ENCODE results near the gene SELENOI.
"Not testable (repeated sequence)": the region's sequence is repeated elsewhere in the genome, so short reads cannot be mapped to it uniquely, and the experiment has no call there.

Gene SELENOI

GRCh38 chr2:26327291-26328272 lies 18.4 kb upstream of the SELENOI start:
- DNase-seq (ENCODE audit: low read depth in 2 of 2), result no peak

GRCh38 chr2:26329083-26329482 lies 16.9 kb upstream of the SELENOI start:
- not testable (repeated sequence) for DNase-seq (ENCODE audit: low read depth in 2 of 2)

DNA sequence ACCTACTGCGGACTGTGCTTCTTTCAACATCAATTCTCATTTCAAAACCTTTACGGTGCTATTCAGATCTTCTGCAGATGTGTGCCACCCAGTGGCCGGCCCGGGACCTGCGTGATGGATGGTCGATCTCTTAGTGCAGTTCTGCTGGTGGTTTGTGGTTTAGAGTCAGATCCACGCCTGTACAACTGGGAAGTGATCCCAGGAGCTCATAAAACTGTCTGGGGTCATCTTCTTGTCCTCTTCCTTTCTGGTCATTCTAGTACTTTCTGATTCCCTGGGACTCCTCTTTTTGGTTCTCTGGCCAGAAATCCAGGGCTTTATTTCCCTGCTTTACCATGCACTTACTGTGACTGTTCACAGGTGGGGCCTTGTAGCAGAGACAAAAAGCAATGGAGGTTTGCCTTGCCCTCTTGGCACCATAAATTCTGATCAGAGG lies 15.8 kb upstream of the SELENOI start:
- DNase-seq (ENCODE audit: low read depth in 2 of 2), result peak; percentile 49 to 87

- DNase-seq (ENCODE audit: low read depth in 2 of 2), result no peak
Observed at GRCh38 chr2:26330604-26331003, 15.3 kb upstream of the SELENOI start.

- not testable (repeated sequence) for DNase-seq (ENCODE audit: low read depth in 2 of 2)
Observed at GRCh38 chr2:26331321-26331720, 14.6 kb upstream of the SELENOI start.

DNA sequence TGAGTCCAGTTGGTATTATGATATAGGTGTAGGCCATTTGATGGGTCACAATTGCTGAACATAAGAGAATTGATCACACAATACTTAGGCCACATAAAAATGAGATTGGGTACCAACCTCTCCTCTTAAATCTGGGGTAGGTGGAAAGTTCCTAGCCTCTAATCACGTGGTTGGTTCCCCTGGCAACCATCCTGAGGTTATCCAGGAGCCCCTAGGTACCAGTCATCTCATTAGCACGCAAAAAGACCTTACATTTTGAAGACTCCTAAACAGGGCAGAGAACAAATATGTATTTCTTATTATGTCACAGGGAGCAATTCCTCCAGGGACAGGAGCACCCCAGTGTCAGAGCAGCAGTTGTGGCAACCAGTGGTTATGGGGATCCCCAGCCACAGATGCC lies 12.7 kb upstream of the SELENOI start:
- no peak for DNase-seq (ENCODE audit: low read depth in 2 of 2)

- DNase-seq (ENCODE audit: low read depth in 2 of 2), result no peak
Observed at GRCh38 chr2:26335231-26335630, 10.7 kb upstream of the SELENOI start.

DNA sequence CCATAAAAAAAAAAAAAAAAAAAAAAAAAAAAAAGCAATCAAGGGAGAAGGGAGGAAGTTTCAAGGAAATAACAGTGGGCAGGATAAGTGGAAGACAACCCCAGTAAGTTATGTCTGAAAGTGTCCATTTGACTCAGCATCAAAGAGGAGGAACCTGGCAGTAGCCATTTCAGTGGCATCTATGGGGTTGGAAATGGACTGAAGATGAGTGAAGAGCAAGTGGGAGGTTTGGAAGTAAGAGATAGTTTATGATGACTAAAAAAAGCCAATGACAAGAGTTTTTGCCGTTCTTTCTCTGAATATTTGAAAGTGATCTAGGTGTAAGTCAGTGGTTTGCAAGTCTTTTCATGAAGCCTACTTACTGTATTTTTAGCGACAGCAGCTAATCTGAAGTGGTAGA lies 9.2 kb upstream of the SELENOI start:
- DNase-seq (ENCODE audit: low read depth in 2 of 2), result no peak

- no peak for DNase-seq (ENCODE audit: low read depth in 2 of 2)
Observed at GRCh38 chr2:26337298-26337697, 8.6 kb upstream of the SELENOI start.

DNA sequence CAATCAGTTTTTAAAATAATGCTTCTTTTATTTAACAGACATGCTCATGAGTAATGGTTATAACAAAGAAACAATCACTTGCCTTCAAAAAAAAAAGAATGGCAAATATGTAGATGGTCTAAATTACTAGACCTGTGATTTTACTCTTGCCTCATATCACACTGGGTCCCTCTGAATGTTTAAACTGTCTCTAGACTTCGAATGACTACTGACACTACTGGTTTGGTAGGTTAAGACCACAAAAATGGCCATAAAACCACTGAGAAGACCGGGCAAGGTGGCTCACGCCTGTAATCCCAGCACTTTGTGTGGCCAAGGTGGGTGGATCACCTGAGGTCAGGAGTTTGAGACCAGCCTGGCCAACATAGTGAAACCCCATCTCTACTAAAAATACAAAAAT lies 5.1 kb upstream of the SELENOI start:
- no peak for DNase-seq (ENCODE audit: low read depth in 2 of 2)

DNA sequence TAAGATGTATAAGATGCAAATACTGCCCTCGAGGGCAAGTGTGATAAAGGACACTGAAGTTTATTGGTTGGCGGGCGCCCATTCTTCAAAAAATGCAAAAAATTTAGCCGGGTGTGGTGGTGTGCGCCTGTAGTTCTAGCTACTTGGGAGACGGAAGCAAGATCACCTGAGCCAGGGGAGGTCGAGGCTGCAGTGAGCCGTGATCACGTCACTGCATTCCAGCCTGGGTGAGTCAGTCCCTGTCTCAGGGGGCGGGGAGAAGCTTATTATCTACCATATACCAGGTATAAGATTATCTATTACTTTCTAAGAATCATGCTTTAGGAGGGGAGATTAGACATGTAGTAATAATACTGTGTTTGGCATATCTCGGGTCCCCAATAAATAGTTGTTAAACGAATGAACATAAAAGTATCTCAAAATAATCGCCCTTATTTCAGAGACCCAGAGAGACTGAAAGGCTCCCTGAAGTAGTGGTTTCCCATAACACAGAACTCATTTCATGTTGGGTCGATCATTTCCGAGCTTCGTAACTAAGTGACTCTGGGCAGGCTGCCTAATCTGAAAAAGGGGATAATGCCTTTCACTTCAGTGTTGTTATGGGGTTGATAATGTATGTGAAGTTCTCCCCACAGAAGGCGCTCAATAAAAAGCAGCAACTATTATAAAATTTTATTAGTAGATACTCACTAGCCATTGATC lies 1.2 kb upstream of the SELENOI start:
- DNase-seq (ENCODE audit: low read depth in 2 of 2), result peak in 1 of 2 experiments; percentile 11

- no peak for DNase-seq (ENCODE audit: low read depth in 2 of 2)
Observed at GRCh38 chr2:26345283-26345544, 729 bp upstream of the SELENOI start.

DNA sequence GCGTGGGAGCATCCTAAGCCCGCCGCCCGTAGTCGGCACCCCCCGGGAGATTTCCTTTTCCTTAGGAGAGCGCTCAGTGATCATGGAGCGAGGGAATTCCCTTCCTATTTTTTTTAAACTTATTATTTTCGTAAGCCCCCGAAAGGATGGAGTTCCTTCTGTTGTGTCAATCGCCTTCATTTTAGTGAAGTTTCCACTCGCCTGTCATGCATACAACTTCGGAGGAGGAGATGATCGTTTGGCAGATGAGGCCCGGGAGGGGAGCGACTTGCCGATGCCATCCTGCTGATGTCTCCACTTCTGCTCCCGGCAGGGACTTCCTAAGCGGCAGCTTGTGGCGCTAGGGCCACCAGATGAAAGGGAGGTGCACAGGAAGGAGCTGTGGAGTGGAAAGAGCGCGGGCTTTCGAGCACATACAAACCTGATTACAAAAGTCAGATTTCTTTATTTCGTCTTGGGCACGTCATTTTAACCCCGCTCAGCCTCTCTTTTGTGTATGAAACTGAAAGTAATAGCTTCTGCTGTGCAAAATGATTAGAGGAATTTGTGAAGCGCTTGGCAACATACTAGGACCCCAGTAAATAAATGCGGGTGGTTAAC lies 611 bp downstream of the SELENOI start, which contains the start of gene ADGRF3:
Gene ADGRF3 (minus strand): TSS at position 336 of the 600 bp plus-strand sequence. CDS start 555 bp downstream, outside the sequence.
- peak; percentile 31 to 47 for DNase-seq (ENCODE audit: low read depth in 2 of 2)

DNA sequence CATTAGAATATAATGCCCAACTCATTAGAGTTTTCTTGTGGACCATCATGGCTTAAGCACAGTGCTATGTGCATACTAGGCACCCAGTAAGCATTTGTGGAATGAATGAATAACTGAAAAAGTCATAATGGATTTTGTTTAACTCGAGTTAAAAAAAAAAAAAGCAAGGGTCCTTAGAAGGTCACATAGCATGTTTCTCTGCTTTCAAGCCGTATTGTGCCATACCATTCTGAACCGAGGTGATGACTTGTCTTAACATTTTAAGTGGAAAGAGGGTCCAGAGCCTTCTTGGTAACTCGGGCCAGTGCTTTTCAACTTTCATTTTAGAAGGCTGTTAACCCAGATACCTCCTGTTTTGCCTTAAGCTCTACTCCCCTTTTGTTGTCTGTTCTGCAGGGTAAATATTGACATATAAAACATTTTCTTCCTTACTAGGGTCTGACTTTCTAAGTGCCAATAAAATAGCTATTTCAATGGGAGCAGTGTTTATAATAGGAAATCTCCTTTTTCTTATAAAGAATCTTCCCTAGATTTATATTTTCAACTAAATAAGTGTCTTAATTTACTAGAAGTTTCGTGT lies 1.4 kb downstream of the SELENOI start:
- no peak for DNase-seq (ENCODE audit: low read depth in 2 of 2)

DNA sequence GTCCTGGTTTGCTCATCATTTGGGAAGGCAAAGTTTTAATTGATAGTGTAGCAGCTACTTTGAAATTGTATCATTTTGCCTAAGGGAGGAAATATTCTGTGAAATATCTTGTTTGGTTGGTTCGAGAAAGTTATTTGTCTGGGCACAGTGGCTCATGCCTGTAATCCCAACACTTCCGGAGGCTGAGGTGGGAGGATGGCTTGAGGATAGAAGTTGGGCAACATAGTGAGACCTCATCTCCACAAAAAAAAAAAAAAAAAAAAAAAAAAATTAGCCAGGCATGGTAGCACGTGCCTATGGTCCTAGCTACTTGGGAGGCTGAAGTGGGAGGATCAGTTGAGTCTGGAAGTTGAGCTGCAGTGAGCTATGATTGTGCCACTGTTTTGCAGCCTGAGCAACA lies 3.7 kb downstream of the SELENOI start:
- no peak for DNase-seq (ENCODE audit: low read depth in 2 of 2)

DNA sequence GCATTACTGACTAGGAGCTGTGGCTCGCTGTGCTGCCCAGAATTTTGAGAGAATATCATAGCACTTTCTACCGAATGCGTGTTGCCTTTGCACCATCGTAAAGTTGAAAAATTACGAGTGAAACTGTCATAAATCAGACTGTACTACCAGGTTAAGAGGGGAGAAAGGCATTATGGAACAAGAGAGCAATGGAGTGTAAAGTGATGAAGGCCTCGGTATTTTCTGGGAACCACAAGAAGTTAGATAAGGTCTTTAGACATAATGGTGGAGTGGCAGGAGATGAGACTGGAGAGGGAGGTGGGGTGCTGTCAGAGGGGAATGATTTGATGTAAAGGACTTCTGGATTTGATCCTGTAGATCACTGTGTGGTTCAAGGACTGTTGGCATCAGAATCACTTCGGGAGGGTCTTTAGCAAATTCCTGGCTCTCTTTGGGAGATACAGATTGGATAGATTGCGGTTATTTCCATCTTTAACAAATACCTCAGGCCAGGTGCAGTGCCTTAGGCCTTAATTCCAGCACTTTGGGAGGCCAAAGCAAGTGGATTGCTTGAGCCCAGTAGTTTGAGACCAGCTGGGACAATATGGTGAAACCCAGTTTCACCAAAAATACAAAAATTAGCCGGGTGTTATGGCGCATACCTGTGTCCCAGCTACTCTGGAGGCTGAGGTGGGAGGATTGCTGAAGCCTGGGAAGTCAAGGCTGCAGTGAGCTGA lies 5.6 kb downstream of the SELENOI start:
- no peak for DNase-seq (ENCODE audit: low read depth in 2 of 2)

DNA sequence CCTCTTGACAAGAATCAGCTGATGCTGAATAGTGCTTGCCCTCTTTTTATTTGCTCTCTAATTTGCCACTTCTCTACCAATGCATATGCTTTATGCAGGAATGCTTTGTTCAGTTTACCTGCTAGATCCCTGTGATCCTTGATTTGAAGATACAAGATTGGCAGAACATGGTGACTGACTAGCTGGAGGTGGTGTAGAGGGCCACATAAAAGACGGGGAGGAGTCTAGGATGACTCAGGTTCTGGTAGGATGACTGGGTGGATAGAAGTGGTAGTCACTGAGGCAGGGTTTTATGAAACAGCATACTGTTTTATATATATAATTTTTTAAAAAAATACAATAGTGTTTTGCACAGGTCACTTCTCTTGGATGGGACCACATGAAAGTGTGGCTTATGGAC lies 6.9 kb downstream of the SELENOI start:
- peak in 1 of 2 experiments; percentile 11 for DNase-seq (ENCODE audit: low read depth in 2 of 2)

- not testable (repeated sequence) for DNase-seq (ENCODE audit: low read depth in 2 of 2)
Observed at GRCh38 chr2:26354469-26354868, 8.5 kb downstream of the SELENOI start.

DNA sequence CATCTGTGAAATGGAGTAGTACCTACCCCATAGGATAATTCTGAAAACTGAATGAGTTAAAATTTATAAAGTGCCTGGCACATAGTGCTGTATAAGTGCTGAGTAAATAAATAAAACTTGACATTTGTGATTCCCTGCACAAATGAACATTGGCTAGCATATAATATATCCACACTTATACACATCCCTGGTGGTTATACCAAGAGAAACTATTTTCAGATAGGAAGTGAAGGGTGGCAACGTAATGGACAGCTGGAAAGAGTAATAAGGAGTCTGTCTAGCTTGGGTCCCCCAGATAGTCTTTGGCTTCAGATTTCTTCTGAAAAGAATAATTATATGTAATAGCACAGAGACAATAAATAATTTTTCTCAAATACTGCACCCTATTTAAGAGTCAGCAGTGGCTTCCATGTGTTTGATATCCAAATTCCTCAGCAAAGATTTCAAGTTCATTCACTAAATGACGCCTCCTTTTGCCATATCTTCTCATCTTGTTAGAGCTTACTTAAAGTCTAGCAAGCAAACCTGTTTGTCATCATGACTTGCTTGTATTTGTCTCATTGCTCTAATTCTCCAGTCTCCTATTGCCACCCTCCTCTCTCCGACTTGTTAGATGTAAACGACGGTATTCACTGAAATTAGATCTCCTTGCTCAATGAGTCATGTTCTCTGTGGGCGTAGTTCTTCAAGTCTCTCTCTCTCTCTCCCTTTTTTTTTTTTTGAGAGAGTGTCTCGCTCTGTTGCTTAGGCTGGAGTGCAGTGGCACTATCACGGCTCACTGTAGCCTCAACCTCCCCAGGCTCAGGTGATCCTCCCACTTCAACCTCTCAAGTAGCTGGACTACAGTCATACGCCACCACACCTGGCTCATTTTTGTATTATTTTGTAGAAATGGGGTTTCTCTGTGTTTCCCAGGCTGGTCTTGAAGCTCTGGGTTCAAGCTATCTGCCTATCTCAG lies 9.4 kb downstream of the SELENOI start:
- no peak for DNase-seq (ENCODE audit: low read depth in 2 of 2)

DNA sequence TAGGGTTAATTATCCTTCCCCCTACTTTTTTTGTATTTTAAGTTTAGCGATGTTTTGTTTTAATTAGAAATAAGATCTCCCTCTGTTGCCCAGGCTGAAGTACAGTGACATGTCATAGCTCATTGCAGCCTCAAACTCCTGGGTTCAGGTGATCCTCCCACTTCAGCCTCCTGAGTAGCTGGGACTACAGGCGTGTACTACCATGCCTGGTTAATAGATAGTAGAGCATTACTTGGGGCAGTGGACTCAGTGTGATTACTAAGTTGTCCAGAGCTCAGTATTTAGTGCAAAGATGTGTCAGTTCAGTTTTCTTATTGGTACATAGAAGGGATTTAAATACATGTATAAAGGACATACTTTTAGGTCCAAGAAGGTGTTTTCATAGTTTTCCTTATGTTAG lies 10.2 kb downstream of the SELENOI start:
- no peak for DNase-seq (ENCODE audit: low read depth in 2 of 2)

All from stimulated activated CD4-positive, alpha-beta T cell treated with anti-CD3 and anti-CD28 coated beads, Interleukin-12 subunit alpha, Interleukin-12 subunit beta, amount 100 ng/mL, for 24 hours (primary cell).